ENCODE data around the gene PCNP.

Gene PCNP

DNA sequence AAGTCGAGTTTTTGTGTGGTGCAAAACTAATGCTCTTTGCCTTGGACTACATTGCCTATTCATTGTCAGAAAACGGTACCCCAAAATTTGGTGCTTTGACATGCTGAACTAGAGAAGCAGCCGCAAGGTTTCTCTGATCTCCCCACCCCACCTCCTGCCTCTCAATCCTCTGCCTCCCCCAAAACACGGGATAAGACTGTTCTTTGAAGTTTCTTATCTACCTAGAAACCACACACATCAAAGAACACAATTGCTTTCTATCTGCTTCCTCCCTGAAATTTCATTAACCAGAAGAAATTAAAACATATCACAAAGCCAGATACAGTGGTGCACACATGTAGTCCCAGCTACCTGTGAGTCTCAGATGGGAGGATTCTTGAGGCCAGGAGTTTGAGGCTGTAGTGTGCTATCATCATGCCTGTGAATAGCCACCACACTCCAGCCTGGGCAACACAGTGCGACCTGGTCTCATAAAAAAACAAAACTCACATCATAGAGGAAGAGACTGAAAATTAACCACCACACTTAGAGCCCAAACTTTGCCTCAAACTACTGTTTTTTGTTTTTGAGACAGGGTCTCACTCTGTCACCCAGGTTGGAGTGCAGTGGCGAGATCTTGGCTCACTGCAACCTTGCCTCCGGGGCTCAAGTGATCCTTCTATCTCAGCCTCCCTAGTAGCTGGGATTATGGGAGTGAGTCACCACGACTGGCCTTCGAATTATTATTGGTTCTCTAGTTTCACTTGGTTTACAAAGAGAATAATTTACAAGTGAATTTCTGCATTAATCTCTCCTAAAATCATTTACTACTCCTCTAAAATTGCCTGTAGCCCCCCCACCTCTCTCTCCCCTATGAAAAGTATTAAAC, 2.7 kb upstream of the PCNP start:
- H3K4me3 ChIP-seq (ENCODE audit: low read depth, low read length), result no peak overlapping the region
- TF ChIP-seq, protein P1, sequence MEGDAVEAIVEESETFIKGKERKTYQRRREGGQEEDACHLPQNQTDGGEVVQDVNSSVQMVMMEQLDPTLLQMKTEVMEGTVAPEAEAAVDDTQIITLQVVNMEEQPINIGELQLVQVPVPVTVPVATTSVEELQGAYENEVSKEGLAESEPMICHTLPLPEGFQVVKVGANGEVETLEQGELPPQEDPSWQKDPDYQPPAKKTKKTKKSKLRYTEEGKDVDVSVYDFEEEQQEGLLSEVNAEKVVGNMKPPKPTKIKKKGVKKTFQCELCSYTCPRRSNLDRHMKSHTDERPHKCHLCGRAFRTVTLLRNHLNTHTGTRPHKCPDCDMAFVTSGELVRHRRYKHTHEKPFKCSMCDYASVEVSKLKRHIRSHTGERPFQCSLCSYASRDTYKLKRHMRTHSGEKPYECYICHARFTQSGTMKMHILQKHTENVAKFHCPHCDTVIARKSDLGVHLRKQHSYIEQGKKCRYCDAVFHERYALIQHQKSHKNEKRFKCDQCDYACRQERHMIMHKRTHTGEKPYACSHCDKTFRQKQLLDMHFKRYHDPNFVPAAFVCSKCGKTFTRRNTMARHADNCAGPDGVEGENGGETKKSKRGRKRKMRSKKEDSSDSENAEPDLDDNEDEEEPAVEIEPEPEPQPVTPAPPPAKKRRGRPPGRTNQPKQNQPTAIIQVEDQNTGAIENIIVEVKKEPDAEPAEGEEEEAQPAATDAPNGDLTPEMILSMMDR (conservative IDR thresholded peaks at IDR 0.05; ENCODE audit: low read depth, low read length), result no peak
- no peak for DNase-seq (ENCODE audit: low read depth)

- TF ChIP-seq, protein P1 (conservative IDR thresholded peaks at IDR 0.05; ENCODE audit: low read depth, low read length), result no peak
- H3K4me3 ChIP-seq (ENCODE audit: low read depth, low read length), result peak overlapping the region; percentile 95
Measured at GRCh38 chr3:101574388-101575112, 570 bp downstream of the PCNP start.

DNA sequence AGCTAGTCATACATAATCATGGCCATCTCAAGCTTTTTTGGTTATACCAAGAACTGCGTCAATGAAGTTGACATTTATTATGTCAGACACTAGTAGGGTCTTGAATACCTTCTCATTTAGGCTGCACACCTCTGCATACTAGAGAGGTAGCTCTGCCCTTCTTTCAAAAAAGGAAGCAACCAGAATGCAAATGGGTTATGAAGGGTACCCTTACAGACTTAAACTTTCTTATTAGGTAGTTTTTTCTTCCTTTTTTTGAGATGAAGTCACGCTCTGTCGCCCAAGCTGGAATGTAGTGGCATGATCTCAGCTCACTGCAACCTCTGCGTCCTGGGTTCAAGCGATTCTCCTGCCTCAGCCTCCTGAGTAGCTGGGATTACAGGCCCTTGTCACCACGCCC, 3.3 kb downstream of the PCNP start:
- TF ChIP-seq, protein P1 (conservative IDR thresholded peaks at IDR 0.05; ENCODE audit: low read depth, low read length), result no peak
- no peak overlapping the region for H3K4me3 ChIP-seq (ENCODE audit: low read depth, low read length)
- DNase-seq (ENCODE audit: low read depth), result no peak

More at GRCh38 chr3:101574388-101575112, 570 bp downstream of the PCNP start:
- peak; percentile 58 for DNase-seq (ENCODE audit: low read depth)

DNA sequence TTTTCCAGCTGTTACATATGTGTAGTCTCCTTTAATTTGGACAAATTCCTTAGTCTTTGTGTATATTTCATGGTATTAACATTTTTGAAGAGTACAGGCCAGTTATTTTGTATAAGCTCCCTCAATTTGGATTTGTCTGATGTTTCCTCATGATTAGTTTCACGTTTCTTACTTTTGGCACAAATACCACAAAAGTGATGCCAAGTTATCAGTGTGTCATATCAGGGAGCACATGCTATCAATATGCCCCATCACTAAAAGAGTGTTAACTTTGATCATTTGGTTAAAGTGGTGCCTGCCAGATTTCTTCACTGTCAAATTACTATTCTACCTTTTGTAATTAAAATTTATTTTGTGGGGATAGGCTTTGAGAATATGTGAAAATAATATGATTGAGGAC, 14.6 kb downstream of the PCNP start:
- H3K4me3 ChIP-seq (ENCODE audit: low read depth, low read length), result no peak overlapping the region
- TF ChIP-seq, protein P1 (conservative IDR thresholded peaks at IDR 0.05; ENCODE audit: low read depth, low read length), result no peak
- no peak for DNase-seq (ENCODE audit: low read depth)

GRCh38 chr3:101591071-101591470, 17.1 kb downstream of the PCNP start:
- no peak for DNase-seq (ENCODE audit: low read depth)
- no peak overlapping the region for H3K4me3 ChIP-seq (ENCODE audit: low read depth, low read length)
- TF ChIP-seq, protein P1 (conservative IDR thresholded peaks at IDR 0.05; ENCODE audit: low read depth, low read length), result no peak

DNA sequence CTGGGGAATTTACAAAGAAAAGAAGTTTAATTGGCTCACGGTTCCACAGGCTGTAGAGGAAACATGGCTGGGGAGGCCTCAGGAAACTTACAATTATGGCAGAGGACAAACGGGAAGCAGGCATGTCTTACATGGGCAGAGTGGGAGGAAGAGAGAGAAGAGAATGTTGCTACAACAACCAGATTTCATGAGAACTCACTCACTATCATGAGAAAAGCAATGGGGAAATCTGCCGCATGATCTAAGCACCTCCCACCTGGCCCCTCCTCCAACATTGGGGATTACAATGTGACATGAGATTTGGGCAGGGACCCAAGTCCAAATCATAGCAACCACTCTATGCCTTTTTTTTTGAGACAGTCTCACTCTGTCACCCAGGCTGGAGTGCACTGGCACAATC, 28.8 kb downstream of the PCNP start:
- TF ChIP-seq, protein P1 (conservative IDR thresholded peaks at IDR 0.05; ENCODE audit: low read depth, low read length), result no peak
- no peak overlapping the region for H3K4me3 ChIP-seq (ENCODE audit: low read depth, low read length)
- DNase-seq (ENCODE audit: low read depth), result no peak

All from choroid plexus epithelial cell (primary cell).